Measurements from ENCODE around the gene C19orf67.

C19orf67 gene

GRCh38 chr19:14081797-14082674 is 3.5 kb downstream of the C19orf67 start:
- DNase-seq, result peak; percentile 17

- peak; percentile 99 for DNase-seq
Observed at GRCh38 chr19:14080887-14081796, 4.4 kb downstream of the C19orf67 start.

- no peak for DNase-seq
Observed at GRCh38 chr19:14078411-14078810, 7.2 kb downstream of the C19orf67 start.

GRCh38 chr19:14073925-14074838 is 11.4 kb downstream of the C19orf67 start:
- DNase-seq, result peak; percentile 20

GRCh38 chr19:14073261-14073924 is 12.2 kb downstream of the C19orf67 start:
- DNase-seq, result peak; percentile 67

GRCh38 chr19:14072535-14073260 is 12.9 kb downstream of the C19orf67 start, which contains the start of gene MISP3:
Gene MISP3, plus strand, starts transcription at chr19:14072786. Its CDS starts 524 bp downstream, at chr19:14073310.
- DNase-seq, result peak; percentile 20

- DNase-seq, result no peak
Observed at GRCh38 chr19:14070268-14071050, 15.1 kb downstream of the C19orf67 start.

- no peak for DNase-seq
Observed at GRCh38 chr19:14066134-14066533, 19.4 kb downstream of the C19orf67 start.

- no peak for DNase-seq
Observed at GRCh38 chr19:14063105-14063504, 22.5 kb downstream of the C19orf67 start.

- no peak for DNase-seq
Observed at GRCh38 chr19:14062558-14062855, 23.1 kb downstream of the C19orf67 start.

- no peak for DNase-seq
Observed at GRCh38 chr19:14061751-14062557, 23.6 kb downstream of the C19orf67 start, which contains the start of gene PALM3. Gene PALM3, minus strand, starts transcription at chr19:14062076. Its CDS starts 96 bp downstream, at chr19:14061980.

GRCh38 chr19:14061081-14061749 is 24.4 kb downstream of the C19orf67 start:
- no peak for DNase-seq

GRCh38 chr19:14059652-14060155 is 25.9 kb downstream of the C19orf67 start:
- DNase-seq, result no peak

- peak; percentile 46 for DNase-seq
Observed at GRCh38 chr19:14059093-14059480, 26.5 kb downstream of the C19orf67 start.

GRCh38 chr19:14058182-14059092 is 27.1 kb downstream of the C19orf67 start:
- DNase-seq, result no peak

GRCh38 chr19:14056741-14057356 is 28.7 kb downstream of the C19orf67 start:
- no peak for DNase-seq

GRCh38 chr19:14056069-14056666 is 29.4 kb downstream of the C19orf67 start:
- no peak for DNase-seq
